ENCODE results near the gene ATP10D. TPM values are rescaled to one million over a fixed set of nuclear protein-coding genes. Genes with fewer than 3 reads are reported as not detected.

The ATP10D gene
- 1.5 TPM for polyA plus RNA-seq (2013, experiment 1 of 2)
- 1.2 TPM for polyA plus RNA-seq (2013, experiment 2 of 2)

- peak; percentile 94 for DNase-seq
- no peak within 1 kb of the TSS for H3K27ac ChIP-seq (ENCODE audit: low read depth, low read length)
- H3K18ac ChIP-seq (ENCODE audit: low read length): no peak within 1 kb of the TSS
- H3K27me3 ChIP-seq (ENCODE audit: insufficient read depth, low read length, poor library complexity): no peaks in the 10 kb centered on the region
- no peak within 1 kb of the TSS for H2AK5ac ChIP-seq (ENCODE audit: low read length)
- H4K5ac ChIP-seq (ENCODE audit: low read length): no peak within 1 kb of the TSS
- peak within 1 kb of the TSS; percentile 26 for H3K4me2 ChIP-seq (ENCODE audit: low read length)
- H3K9ac ChIP-seq (ENCODE audit: low read length): peak within 1 kb of the TSS; percentile 61
- peak within 1 kb of the TSS; percentile 79 for H3K56ac ChIP-seq (ENCODE audit: low read length)
- H2BK5ac ChIP-seq (ENCODE audit: low read length): no peak within 1 kb of the TSS
- H2BK120ac ChIP-seq (ENCODE audit: low read depth, low read length): no peak within 1 kb of the TSS
- no peak within 1 kb of the TSS for H2BK15ac ChIP-seq (replicated peaks; ENCODE audit: low read depth)
- no peaks in the 10 kb centered on the region for H3K4me1 ChIP-seq (ENCODE audit: control insufficient read depth, low read depth, low read length)
- no peak within 1 kb of the TSS for H3K23ac ChIP-seq (ENCODE audit: low read length)
- no peaks in the 10 kb centered on the region for H3K79me1 ChIP-seq (ENCODE audit: low read length)
- peak within 1 kb of the TSS; percentile 56 for H3K4me3 ChIP-seq (ENCODE audit: low read length)
- no peaks in the 10 kb centered on the region for H3K79me2 ChIP-seq (ENCODE audit: control insufficient read depth, insufficient read depth, low read length)
- H4K8ac ChIP-seq (ENCODE audit: low read depth, low read length): no peak within 1 kb of the TSS
- H3K4ac ChIP-seq (ENCODE audit: low read depth, low read length): no peak within 1 kb of the TSS
- no CpG with 5 or more reads among the region's 34 CpGs for WGBS (ENCODE audit: extremely low coverage, insufficient coverage, low lambda C conversion rate)
- no peaks in the 10 kb centered on the region for H3K36me3 ChIP-seq (ENCODE audit: control insufficient read depth, insufficient read depth, low read length)
Observed at GRCh38 chr4:47485047-47485692, at the start of gene ATP10D. Gene ATP10D, plus strand, starts transcription at chr4:47485275. Its CDS starts 27,266 bp downstream, at chr4:47512541.

GRCh38 chr4:47442980-47443379 lies 42.1 kb upstream of the ATP10D start:
- Histone ChIP-seq H3K79me2 (ENCODE audit: control insufficient read depth, insufficient read depth, low read length) (no peaks in the 10 kb centered on the region), H3K4me3 (ENCODE audit: low read length) (no peak overlapping the region), H4K5ac (ENCODE audit: low read length) (no peak overlapping the region), H3K56ac (ENCODE audit: low read length) (no peak overlapping the region), H4K8ac (ENCODE audit: low read depth, low read length) (no peak overlapping the region), H2BK120ac (ENCODE audit: low read depth, low read length) (no peak overlapping the region), H2BK15ac (replicated peaks; ENCODE audit: low read depth) (no peak overlapping the region), H2BK5ac (ENCODE audit: low read length) (no peak overlapping the region), H3K18ac (ENCODE audit: low read length) (no peak overlapping the region), H3K36me3 (ENCODE audit: control insufficient read depth, insufficient read depth, low read length) (no peaks in the 10 kb centered on the region), H3K23ac (ENCODE audit: low read length) (no peak overlapping the region), H3K27me3 (ENCODE audit: insufficient read depth, low read length, poor library complexity) (no peaks in the 10 kb centered on the region), H3K4ac (ENCODE audit: low read depth, low read length) (no peak overlapping the region), H3K27ac (ENCODE audit: low read depth, low read length) (no peak overlapping the region), H3K79me1 (ENCODE audit: low read length) (no peaks in the 10 kb centered on the region), H3K9ac (ENCODE audit: low read length) (no peak overlapping the region), H2AK5ac (ENCODE audit: low read length) (no peak overlapping the region), H3K4me1 (ENCODE audit: control insufficient read depth, low read depth, low read length) (no peaks in the 10 kb centered on the region), H3K4me2 (ENCODE audit: low read length) (no peak overlapping the region)
- DNase-seq: no peak
- WGBS (ENCODE audit: extremely low coverage, insufficient coverage, low lambda C conversion rate): no CpG with 5 or more reads among the region's 5 CpGs

- no peak overlapping the region for H3K18ac ChIP-seq (ENCODE audit: low read length)
- no CpG with 5 or more reads among the region's 2 CpGs for WGBS (ENCODE audit: extremely low coverage, insufficient coverage, low lambda C conversion rate)
- no peaks in the 10 kb centered on the region for H3K27me3 ChIP-seq (ENCODE audit: insufficient read depth, low read length, poor library complexity)
- no peak overlapping the region for H4K8ac ChIP-seq (ENCODE audit: low read depth, low read length)
- no peaks in the 10 kb centered on the region for H3K36me3 ChIP-seq (ENCODE audit: control insufficient read depth, insufficient read depth, low read length)
- no peak overlapping the region for H3K56ac ChIP-seq (ENCODE audit: low read length)
- no peak overlapping the region for H2BK15ac ChIP-seq (replicated peaks; ENCODE audit: low read depth)
- no peak overlapping the region for H3K23ac ChIP-seq (ENCODE audit: low read length)
- no peaks in the 10 kb centered on the region for H3K79me2 ChIP-seq (ENCODE audit: control insufficient read depth, insufficient read depth, low read length)
- no peaks in the 10 kb centered on the region for H3K4me1 ChIP-seq (ENCODE audit: control insufficient read depth, low read depth, low read length)
- no peak overlapping the region for H2BK5ac ChIP-seq (ENCODE audit: low read length)
- no peak overlapping the region for H3K4me3 ChIP-seq (ENCODE audit: low read length)
- H2BK120ac ChIP-seq (ENCODE audit: low read depth, low read length): no peak overlapping the region
- no peak for DNase-seq
- H3K4me2 ChIP-seq (ENCODE audit: low read length): no peak overlapping the region
- no peak overlapping the region for H2AK5ac ChIP-seq (ENCODE audit: low read length)
- no peak overlapping the region for H3K27ac ChIP-seq (ENCODE audit: low read depth, low read length)
- no peak overlapping the region for H4K5ac ChIP-seq (ENCODE audit: low read length)
- H3K4ac ChIP-seq (ENCODE audit: low read depth, low read length): no peak overlapping the region
- H3K9ac ChIP-seq (ENCODE audit: low read length): no peak overlapping the region
- H3K79me1 ChIP-seq (ENCODE audit: low read length): no peaks in the 10 kb centered on the region
Observed at GRCh38 chr4:47444031-47444430, 41.0 kb upstream of the ATP10D start.

- DNase-seq: no peak
- no peaks in the 10 kb centered on the region for H3K79me1 ChIP-seq (ENCODE audit: low read length)
- H3K27me3 ChIP-seq (ENCODE audit: insufficient read depth, low read length, poor library complexity): no peaks in the 10 kb centered on the region
- no peak overlapping the region for H3K4ac ChIP-seq (ENCODE audit: low read depth, low read length)
- no peak overlapping the region for H3K56ac ChIP-seq (ENCODE audit: low read length)
- no peak overlapping the region for H3K4me2 ChIP-seq (ENCODE audit: low read length)
- WGBS (ENCODE audit: extremely low coverage, insufficient coverage, low lambda C conversion rate): no CpG with 5 or more reads among the region's 4 CpGs
- H3K18ac ChIP-seq (ENCODE audit: low read length): no peak overlapping the region
- H3K4me3 ChIP-seq (ENCODE audit: low read length): no peak overlapping the region
- no peaks in the 10 kb centered on the region for H3K79me2 ChIP-seq (ENCODE audit: control insufficient read depth, insufficient read depth, low read length)
- no peaks in the 10 kb centered on the region for H3K4me1 ChIP-seq (ENCODE audit: control insufficient read depth, low read depth, low read length)
- no peak overlapping the region for H2BK5ac ChIP-seq (ENCODE audit: low read length)
- no peak overlapping the region for H2AK5ac ChIP-seq (ENCODE audit: low read length)
- no peak overlapping the region for H3K27ac ChIP-seq (ENCODE audit: low read depth, low read length)
- no peak overlapping the region for H2BK15ac ChIP-seq (replicated peaks; ENCODE audit: low read depth)
- no peak overlapping the region for H2BK120ac ChIP-seq (ENCODE audit: low read depth, low read length)
- no peak overlapping the region for H3K23ac ChIP-seq (ENCODE audit: low read length)
- no peak overlapping the region for H4K5ac ChIP-seq (ENCODE audit: low read length)
- H4K8ac ChIP-seq (ENCODE audit: low read depth, low read length): no peak overlapping the region
- no peaks in the 10 kb centered on the region for H3K36me3 ChIP-seq (ENCODE audit: control insufficient read depth, insufficient read depth, low read length)
- no peak overlapping the region for H3K9ac ChIP-seq (ENCODE audit: low read length)
Observed at GRCh38 chr4:47451657-47452056, 33.4 kb upstream of the ATP10D start.

- peak overlapping the region; percentile 65 for H3K4me2 ChIP-seq (ENCODE audit: low read length)
- no peak overlapping the region for H4K5ac ChIP-seq (ENCODE audit: low read length)
- H2AK5ac ChIP-seq (ENCODE audit: low read length): no peak overlapping the region
- no peak overlapping the region for H2BK5ac ChIP-seq (ENCODE audit: low read length)
- no peak overlapping the region for H4K8ac ChIP-seq (ENCODE audit: low read depth, low read length)
- no peaks in the 10 kb centered on the region for H3K4me1 ChIP-seq (ENCODE audit: control insufficient read depth, low read depth, low read length)
- H3K4me3 ChIP-seq (ENCODE audit: low read length): peak overlapping the region; percentile 74
- no peaks in the 10 kb centered on the region for H3K36me3 ChIP-seq (ENCODE audit: control insufficient read depth, insufficient read depth, low read length)
- no peak overlapping the region for H3K27ac ChIP-seq (ENCODE audit: low read depth, low read length)
- H3K18ac ChIP-seq (ENCODE audit: low read length): no peak overlapping the region
- no peak overlapping the region for H2BK15ac ChIP-seq (replicated peaks; ENCODE audit: low read depth)
- H2BK120ac ChIP-seq (ENCODE audit: low read depth, low read length): no peak overlapping the region
- H3K23ac ChIP-seq (ENCODE audit: low read length): no peak overlapping the region
- no CpG with 5 or more reads among the region's 6 CpGs for WGBS (ENCODE audit: extremely low coverage, insufficient coverage, low lambda C conversion rate)
- no peaks in the 10 kb centered on the region for H3K79me1 ChIP-seq (ENCODE audit: low read length)
- no peaks in the 10 kb centered on the region for H3K27me3 ChIP-seq (ENCODE audit: insufficient read depth, low read length, poor library complexity)
- H3K79me2 ChIP-seq (ENCODE audit: control insufficient read depth, insufficient read depth, low read length): no peaks in the 10 kb centered on the region
- H3K56ac ChIP-seq (ENCODE audit: low read length): peak overlapping the region; percentile 84
- no peak overlapping the region for H3K4ac ChIP-seq (ENCODE audit: low read depth, low read length)
- no peak for DNase-seq
- H3K9ac ChIP-seq (ENCODE audit: low read length): peak overlapping the region; percentile 69
Observed at GRCh38 chr4:47462799-47463234, 22.3 kb upstream of the ATP10D start.
